Fibroblast of villous mesenchyme (primary cell): ENCODE results near the gene SLC46A1. TPM values are rescaled to one million over a fixed set of nuclear protein-coding genes. Genes with fewer than 3 reads are reported as not detected.
A peak's percentile ranks its signal among the peaks of the same experiment; 100 is the strongest.

Experiments
- DNase-seq: peaks from one replicate; pipeline ENCODE4 v3.0.0-alpha.2; 2010; ENCODE audit warnings: low read depth
- H3K4me3 ChIP-seq: 2 replicates; pipeline ENCODE4 v1.5.1; 2011; ENCODE audit warnings: low read depth, mild to moderate bottlenecking, low read length
- CTCF ChIP-seq: IDR thresholded peaks from 2 replicates; pipeline ENCODE4 v1.5.1; 2012; ENCODE audit warnings: low read depth, mild to moderate bottlenecking, low read length; ENCODE audit not compliant: insufficient read depth
- total RNA-seq: library from RNA; depleted of rRNA; stranded (reverse); fragments of >200 nt; gene quantifications from 2 replicates; pipeline ENCODE4 v1.2.3, GENCODE V29; 2012

The SLC46A1 gene
- total RNA-seq, 1 donor = 9.5 TPM

GRCh38 chr17:28396635-28397239 is 9.3 kb downstream of the SLC46A1 start:
- no peak overlapping the region for H3K4me3 ChIP-seq
- TF ChIP-seq CTCF = no peak
- DNase-seq = peak; percentile 12

DNA sequence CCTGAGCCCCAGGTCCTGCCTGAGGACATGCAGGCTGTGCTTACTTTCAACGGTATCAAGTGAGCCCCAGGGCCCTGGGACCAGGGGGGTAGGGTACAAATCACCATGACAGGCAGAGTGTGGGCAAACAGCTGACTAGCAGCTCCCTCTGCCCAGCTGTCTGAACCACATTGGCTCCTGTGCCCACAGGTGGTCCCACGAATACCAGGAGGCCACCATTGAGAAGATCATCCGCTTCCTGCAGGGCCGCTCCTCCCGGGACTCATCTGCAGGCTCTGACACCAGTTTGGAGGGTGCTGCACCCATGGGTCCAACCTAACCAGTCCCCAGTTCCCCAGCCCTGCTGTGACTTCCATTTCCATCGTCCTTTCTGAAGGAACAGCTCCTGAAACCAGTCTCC is 10.0 kb downstream of the SLC46A1 start:
- TF ChIP-seq CTCF = no peak
- no peak overlapping the region for H3K4me3 ChIP-seq
- DNase-seq = no peak

GRCh38 chr17:28395426-28395825 is 10.6 kb downstream of the SLC46A1 start:
- DNase-seq = no peak
- H3K4me3 ChIP-seq = no peak overlapping the region
- TF ChIP-seq CTCF = no peak

DNA sequence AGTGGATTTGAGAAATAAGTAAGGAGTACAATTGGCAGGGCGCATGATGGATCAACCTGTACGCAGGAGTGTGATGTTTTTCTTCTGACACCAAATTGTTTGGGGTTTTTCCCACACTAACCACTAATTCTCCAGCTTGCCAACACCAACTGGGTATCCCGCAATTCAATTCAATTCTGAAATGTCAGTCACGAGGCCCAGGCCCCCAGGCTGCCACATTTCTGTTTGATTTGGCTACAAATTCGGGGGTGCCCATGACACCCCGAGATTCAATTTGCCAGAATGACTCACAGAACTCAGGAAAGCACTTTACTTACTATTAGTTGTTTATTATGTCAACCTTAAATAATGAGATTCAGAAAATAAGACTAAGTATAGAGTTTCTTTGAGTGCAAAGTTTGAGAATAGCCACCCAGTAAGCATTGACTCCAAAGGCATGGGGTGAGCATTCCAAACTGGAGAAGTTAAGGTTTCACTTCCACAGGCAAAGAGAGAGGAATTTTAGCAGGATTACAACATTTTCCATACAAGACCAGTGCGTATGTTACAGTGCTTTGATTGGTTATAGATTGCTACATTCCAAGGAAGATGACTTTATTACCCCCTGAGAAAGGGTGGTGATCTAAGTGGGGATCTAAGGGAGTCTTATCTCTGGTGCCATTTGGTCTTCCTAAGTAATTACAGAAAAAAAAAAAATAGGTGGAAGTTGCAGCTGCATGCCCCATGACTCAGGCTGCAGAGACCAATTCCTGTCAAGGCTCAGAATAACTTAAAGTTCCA is 11.5 kb downstream of the SLC46A1 start:
- no peak for TF ChIP-seq CTCF
- DNase-seq = peak; percentile 92
- no peak overlapping the region for H3K4me3 ChIP-seq

DNA sequence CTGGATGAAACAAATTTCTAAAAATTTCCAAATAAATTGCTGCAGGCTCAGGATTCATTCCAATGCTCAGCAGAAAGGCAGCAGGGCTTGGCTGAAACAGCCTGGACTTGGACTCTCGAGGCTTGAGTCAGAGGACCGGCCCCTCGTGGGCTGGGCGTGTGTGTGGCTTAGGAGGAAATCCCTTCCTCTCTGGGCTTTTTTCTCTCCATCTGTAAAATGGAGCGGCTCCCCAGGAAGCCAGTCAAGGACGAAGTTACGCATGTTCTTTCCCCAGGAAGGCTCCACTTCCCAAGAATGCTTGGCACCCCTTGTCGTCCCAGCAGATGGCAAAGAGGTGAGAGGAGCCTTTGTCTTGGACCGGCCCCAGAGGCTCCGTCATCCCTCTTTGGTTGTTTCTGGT is 13.5 kb downstream of the SLC46A1 start:
- TF ChIP-seq CTCF = no peak
- no peak for DNase-seq
- no peak overlapping the region for H3K4me3 ChIP-seq

DNA sequence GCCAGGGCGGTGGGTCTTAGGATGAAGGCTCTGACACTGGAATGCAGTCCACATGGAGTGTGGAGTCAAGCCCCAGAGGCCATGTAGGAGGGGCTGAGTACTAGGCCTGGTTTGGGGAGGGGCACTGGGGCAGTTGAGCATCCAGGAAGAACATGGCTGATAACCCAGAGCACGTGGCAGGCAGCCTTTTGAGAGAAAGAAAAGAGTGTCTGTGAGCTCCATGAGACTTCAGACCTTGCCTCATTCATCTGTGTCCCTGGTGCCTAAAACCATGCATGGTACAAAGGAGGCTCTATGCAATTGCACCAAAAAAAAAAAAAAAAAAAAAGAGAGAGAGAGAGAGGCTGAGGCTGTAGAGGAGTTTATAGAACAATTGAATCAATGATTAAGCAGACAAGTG is 14.6 kb downstream of the SLC46A1 start:
- TF ChIP-seq CTCF = no peak
- H3K4me3 ChIP-seq = no peak overlapping the region
- DNase-seq = no peak
